HCT116 (cell line): ENCODE data around the gene WNK2. TPM values are rescaled to one million over a fixed set of nuclear protein-coding genes. Genes with fewer than 3 reads are reported as not detected.

Source experiments
- ATAC-seq: fragments of 200-7000 bp; cut with Tn5 transposase; 2 replicates; pipeline ENCODE4 v1.9.1; 2020; ENCODE audit warnings: mild to moderate bottlenecking, moderate library complexity
- BruUV-seq: library from RNA; stranded (reverse); fragments of 400-500 nt; replicated peaks from 2 replicates; lab custom pipeline; 2021; lab: Mats Ljungman, UMichigan
- CTCF ChIA-PET: fragments of 300-600 bp; sonication (Branson Sonifier 250); formaldehyde crosslinking; loops from one replicate; lab custom pipeline; 2021; ENCODE audit warnings: antibody characterized with exemption; lab: Charles Lee
- POLR2A ChIA-PET: fragments of 300-600, 350-600 bp; sonication (Branson Sonifier 250); formaldehyde crosslinking; loops from one replicate; lab custom pipeline; 2021; ENCODE audit warnings: antibody characterized with exemption; lab: Charles Lee
- RAD21 ChIA-PET, 2 experiments: fragments of 300-600 bp; sonication (Branson Sonifier 250); formaldehyde crosslinking; loops; one replicate each; lab custom pipeline; 2023; ENCODE audit warnings: low total read pairs in 2 of 2; ENCODE audit not compliant: uncharacterized antibody in 2 of 2, unreplicated experiment in 2 of 2, low non-redundant PET in 1 of 2; lab: Charles Lee
- DNase-seq: peaks from one replicate; pipeline ENCODE4 v3.0.0-alpha.2; 2010; ENCODE audit warnings: low read depth, low spot score
- H2AFZ ChIP-seq: fragments of 200-600 bp; shearing (Covaris generic), sonication (generic); 2 replicates; pipeline ENCODE4 v1.6.1; 2017; ENCODE audit warnings: low read depth, mixed run types, mixed read lengths, antibody characterized with exemption, low read length; ENCODE audit not compliant: poor library complexity, severe bottlenecking
- H3K27ac ChIP-seq: 2 replicates; pipeline ENCODE4 v1.5.1; 2012; ENCODE audit warnings: low read depth, low read length
- H3K27me3 ChIP-seq: fragments of 200-600 bp; sonication (generic); 2 replicates; pipeline ENCODE4 v1.6.1; 2016; ENCODE audit warnings: mixed run types, low read length, mixed read lengths; ENCODE audit not compliant: insufficient read depth
- H3K36me3 ChIP-seq, 2 experiments: fragments of 200-500 bp in 1 of 2; fragments of 200-600 bp in 1 of 2; sonication (Bioruptor generic) in 1 of 2; sonication (generic) in 1 of 2; 2 replicates each; pipeline versions ENCODE4 v1.5.1 to v1.6.1; 2014 to 2016; ENCODE audit warnings: low read length in 2 of 2, inconsistent platforms in 1 of 2, mixed read lengths in 1 of 2, mixed run types in 1 of 2; ENCODE audit not compliant: insufficient read depth in 2 of 2, control insufficient read depth in 1 of 2
- H3K4me1 ChIP-seq, 2 experiments: fragments of 200-600 bp in 1 of 2; sonication (generic) in 1 of 2; 2 replicates each; pipeline versions ENCODE4 v1.5.1 to v1.6.1; 2012 to 2017; ENCODE audit warnings: low read length in 2 of 2, inconsistent platforms in 1 of 2, mild to moderate bottlenecking in 1 of 2, mixed read lengths in 1 of 2, mixed run types in 1 of 2, moderate library complexity in 1 of 2; ENCODE audit not compliant: insufficient read depth in 2 of 2, control insufficient read depth in 1 of 2
- H3K4me2 ChIP-seq: fragments of 200-600 bp; sonication (generic); 2 replicates; pipeline ENCODE4 v1.6.1; 2017; ENCODE audit warnings: mixed run types, low read length, mixed read lengths
- H3K4me3 ChIP-seq, 2 experiments: fragments of 200-600 bp in 1 of 2; sonication (generic) in 1 of 2; replicated peaks in 1 of 2; 2 replicates each; pipeline ENCODE4 v1.5.1; 2011 to 2016; ENCODE audit warnings: low read length in 2 of 2, control low read depth in 1 of 2, low read depth in 1 of 2, mild to moderate bottlenecking in 1 of 2, mixed read lengths in 1 of 2, mixed run types in 1 of 2
- H3K79me2 ChIP-seq: fragments of 200-600 bp; sonication (generic); 2 replicates; pipeline ENCODE4 v1.6.1; 2017; ENCODE audit warnings: mild to moderate bottlenecking, mixed run types, low read length, moderate library complexity, mixed read lengths; ENCODE audit not compliant: insufficient read depth
- H3K9ac ChIP-seq: fragments of 200-600 bp; sonication (generic); 2 replicates; pipeline ENCODE4 v1.6.1; 2016; ENCODE audit warnings: low read length, mixed read lengths
- H3K9me2 ChIP-seq: fragments of 200-600 bp; sonication (generic), shearing (Covaris generic); 2 replicates; pipeline ENCODE4 v1.6.1; 2017; ENCODE audit warnings: mixed run types, mild to moderate bottlenecking, moderate library complexity; ENCODE audit not compliant: insufficient read depth
- H3K9me3 ChIP-seq, 2 experiments: fragments of 200-500 bp in 1 of 2; fragments of 200-600 bp in 1 of 2; sonication (Bioruptor generic) in 1 of 2; sonication (generic) in 1 of 2; 2 replicates each; pipeline ENCODE4 v1.6.1; 2014 to 2017; ENCODE audit warnings: low read length in 2 of 2, mixed read lengths in 2 of 2, inconsistent platforms in 1 of 2, low read depth in 1 of 2, mild to moderate bottlenecking in 1 of 2, mixed run types in 1 of 2, moderate library complexity in 1 of 2; ENCODE audit not compliant: control insufficient read depth in 1 of 2, insufficient read depth in 1 of 2
- H4K20me1 ChIP-seq: fragments of 200-600 bp; sonication (generic), shearing (Covaris generic); 2 replicates; pipeline ENCODE4 v1.6.1; 2017; ENCODE audit warnings: mixed run types, mild to moderate bottlenecking, moderate library complexity; ENCODE audit not compliant: insufficient read depth
- EGR1 ChIP-seq: IDR thresholded peaks from 2 replicates; pipeline ENCODE4 v1.6.1; 2012; ENCODE audit warnings: low read depth
- ELF1 ChIP-seq: IDR thresholded peaks from 2 replicates; pipeline ENCODE4 v1.6.1; 2012; ENCODE audit warnings: low read depth, borderline replicate concordance
- EZH2phosphoT487 ChIP-seq: fragments of 200-600 bp; IDR thresholded peaks from 2 replicates; pipeline ENCODE4 v1.6.1; 2018; ENCODE audit warnings: antibody characterized with exemption, borderline replicate concordance
- MAX ChIP-seq: IDR thresholded peaks from 2 replicates; pipeline ENCODE4 v1.6.1; 2012
- POLR2AphosphoS5 ChIP-seq: IDR thresholded peaks from 2 replicates; pipeline ENCODE4 v1.6.1; 2011; ENCODE audit warnings: mild to moderate bottlenecking, low read depth, low read length, moderate library complexity
- REST ChIP-seq: IDR thresholded peaks from 2 replicates; pipeline ENCODE4 v1.6.1; 2012; ENCODE audit warnings: low read depth
- ZFX ChIP-seq: fragments of 450-650 bp; IDR thresholded peaks from 2 replicates; pipeline ENCODE4 v1.6.1; 2017
- intact Hi-C: fragments of 100-400 bp; cut with micrococcal nuclease; formaldehyde crosslinking; loops from 2 replicates; pipeline ENCODE4 v1.10.0; 2022
- total RNA-seq: library from RNA; stranded (reverse); gene quantifications from one replicate; pipeline ENCODE4 v1.2.1, GENCODE V29; 2021; ENCODE audit not compliant: unreplicated experiment

WNK2 gene
- total RNA-seq, 1 experiment from 2014 or later, result 24.4 TPM

- POLR2A ChIA-PET, result no interaction called here
Observed at GRCh38 chr9:93298498-93299417, 114.8 kb downstream of the WNK2 start.

More at GRCh38 chr9:93298498-93299417, 114.8 kb downstream of the WNK2 start:
- intact Hi-C loops, result no loop called here
- no peaks in the 10 kb centered on the region for H3K4me1 ChIP-seq
- H3K4me2 ChIP-seq, result no peak overlapping the region
- H3K9ac ChIP-seq, result no peak overlapping the region
- DNase-seq, result no peak
- H3K9me3 ChIP-seq, result no peaks in the 10 kb centered on the region
- TF ChIP-seq MAX, result no peak
- no peak for TF ChIP-seq EZH2phosphoT487
- TF ChIP-seq ELF1, result no peak
- TF ChIP-seq POLR2AphosphoS5, result no peak
- TF ChIP-seq REST, result no peak
- TF ChIP-seq ZFX, result no peak
- no peak for TF ChIP-seq EGR1
- no peaks in the 10 kb centered on the region for H4K20me1 ChIP-seq
- CTCF ChIA-PET, result no interaction called here
- H3K9me2 ChIP-seq, result no peaks in the 10 kb centered on the region
- RAD21 ChIA-PET, result no interaction called here
- no peak for ATAC-seq
- no peaks in the 10 kb centered on the region; a peak in 1 of 4 replicates for H3K36me3 ChIP-seq
- H3K4me3 ChIP-seq, result no peak overlapping the region
- no peaks in the 10 kb centered on the region for H3K79me2 ChIP-seq
- no peak overlapping the region for H3K27ac ChIP-seq
- no peak overlapping the region for H2AFZ ChIP-seq
- H3K27me3 ChIP-seq, result no peaks in the 10 kb centered on the region
- no TSS peak for BruUV-seq
